GM19467 (cell line): ENCODE measurements around the gene ZNF92.
"Not testable (repeated sequence)": the region's sequence is repeated elsewhere in the genome, so short reads cannot be mapped to it uniquely, and the experiment has no call there.

Experiments
- ATAC-seq: cut with Tn5 transposase; IDR thresholded peaks from one replicate; pipeline ENCODE4 v1.9.1; 2021; ENCODE audit warnings: mild to moderate bottlenecking, moderate library complexity; ENCODE audit not compliant: unreplicated experiment

The ZNF92 gene

GRCh38 chr7:65373608-65374351, at the start of gene ZNF92:
Gene ZNF92, plus strand, starts transcription at chr7:65373855. Its CDS starts 143 bp downstream, at chr7:65373998.
- peak; percentile 99 for ATAC-seq

DNA sequence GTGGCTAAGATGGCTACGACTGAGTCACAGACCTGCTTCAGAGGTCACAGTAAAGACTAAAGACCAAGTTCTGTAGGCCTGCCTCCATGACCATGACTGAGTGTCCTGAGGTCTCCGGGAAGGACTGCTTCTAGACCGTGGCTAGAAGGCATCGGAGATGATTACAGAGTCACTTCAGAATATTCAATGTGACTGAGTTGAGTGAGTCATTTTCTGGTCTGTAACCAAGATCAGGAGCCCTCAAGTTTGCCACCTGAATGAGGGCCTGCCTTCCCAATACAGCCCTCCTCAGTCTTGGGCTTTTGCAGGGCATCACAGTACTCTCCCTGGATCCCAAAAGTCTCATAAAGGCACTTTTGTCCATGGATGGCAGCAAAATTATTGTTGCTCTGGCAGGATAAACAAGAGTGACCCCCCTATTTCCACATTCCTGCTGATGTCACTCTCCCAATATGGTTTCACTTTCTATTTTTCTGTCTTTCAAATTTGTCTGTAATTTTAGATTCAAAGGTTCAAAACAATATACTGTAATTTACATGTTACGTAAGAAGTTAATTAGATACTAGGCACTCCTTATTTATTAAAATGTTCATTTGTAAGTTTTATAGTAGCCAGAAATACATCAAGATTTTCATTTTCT, 47.7 kb upstream of the ZNF92 start:
- no peak for ATAC-seq

DNA sequence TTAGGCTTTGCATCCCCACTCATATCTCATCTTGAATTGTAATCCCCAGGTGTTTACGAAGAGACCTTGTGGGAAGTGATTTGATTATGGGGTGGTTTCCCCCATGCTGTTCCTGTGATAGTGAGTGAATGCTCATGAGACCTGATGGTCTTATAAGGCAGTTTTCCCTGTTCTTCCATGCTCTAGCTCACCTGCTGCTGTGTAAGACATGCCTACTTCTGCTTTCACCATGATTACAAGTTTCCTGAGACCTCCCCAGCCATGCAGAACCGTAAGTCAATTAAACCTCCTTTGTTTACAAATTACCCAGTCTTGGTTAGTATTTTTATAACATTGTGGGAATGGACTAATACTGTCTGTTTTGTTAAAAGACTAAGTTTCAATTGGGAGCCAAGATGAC, 35.3 kb upstream of the ZNF92 start:
- no peak for ATAC-seq

GRCh38 chr7:65339257-65339656, 34.4 kb upstream of the ZNF92 start:
- ATAC-seq = no peak

DNA sequence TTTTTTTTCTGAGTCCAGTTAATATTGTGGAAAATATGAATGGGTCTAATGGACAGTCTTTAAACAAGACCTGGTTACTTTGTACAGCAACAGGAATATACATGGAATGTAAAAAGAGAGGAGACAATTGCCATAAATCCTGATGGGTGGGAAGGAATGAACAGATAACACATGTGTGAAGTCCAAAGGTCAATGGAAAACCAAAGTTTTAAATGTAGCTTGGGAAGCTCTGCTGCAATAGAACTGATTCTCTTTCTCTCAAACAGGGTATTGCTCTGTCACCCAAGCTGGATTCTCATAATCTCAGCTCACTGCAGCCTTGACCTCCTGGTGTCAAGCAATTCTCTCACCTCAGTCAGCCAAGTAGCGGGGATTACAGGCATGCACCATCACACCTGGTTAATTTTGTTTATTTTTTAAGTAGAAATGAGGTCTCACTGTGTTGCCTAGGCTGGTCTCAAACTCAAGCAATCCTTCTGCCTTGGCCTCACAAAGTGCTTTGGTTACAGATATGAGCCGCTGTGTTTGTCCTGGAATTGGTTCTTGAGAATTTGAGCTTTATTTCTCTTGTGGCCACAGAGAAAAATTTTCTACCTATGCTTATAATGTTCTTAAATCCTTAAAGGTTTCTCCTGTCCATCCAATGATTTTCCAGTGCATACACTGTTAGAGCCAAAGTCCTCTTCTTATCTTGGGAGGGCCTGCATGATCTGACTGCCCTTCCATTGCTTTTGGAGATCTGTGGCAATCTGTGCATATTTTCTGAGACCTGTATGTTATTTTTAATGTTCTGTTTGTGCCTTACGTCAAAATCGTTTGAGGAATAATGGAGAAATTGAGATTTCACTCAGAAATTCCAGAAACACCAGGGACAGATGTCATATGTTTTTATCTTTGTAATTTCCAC, 30.7 kb upstream of the ZNF92 start:
- ATAC-seq = no peak

DNA sequence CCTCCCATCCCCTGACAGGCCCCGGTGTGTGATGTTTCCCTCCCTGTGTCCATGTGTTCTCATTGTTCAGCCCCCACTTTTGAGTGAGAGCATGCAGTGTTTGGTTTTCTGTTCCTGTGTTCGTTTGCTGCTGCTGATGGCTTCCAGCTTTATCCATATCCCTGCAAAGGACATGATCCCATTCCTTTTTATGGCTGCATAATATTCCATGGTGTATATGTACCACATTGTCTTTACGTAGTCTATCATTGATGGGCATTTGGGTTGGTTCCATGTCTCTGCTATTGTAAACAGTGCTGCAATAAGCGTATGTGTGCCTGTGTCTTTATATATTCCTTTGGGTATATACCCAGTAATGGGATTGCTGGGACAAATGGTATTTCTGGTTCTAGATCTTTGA, 29.1 kb upstream of the ZNF92 start:
- not testable (repeated sequence) for ATAC-seq

GRCh38 chr7:65354263-65354662, 19.4 kb upstream of the ZNF92 start:
- no peak for ATAC-seq

DNA sequence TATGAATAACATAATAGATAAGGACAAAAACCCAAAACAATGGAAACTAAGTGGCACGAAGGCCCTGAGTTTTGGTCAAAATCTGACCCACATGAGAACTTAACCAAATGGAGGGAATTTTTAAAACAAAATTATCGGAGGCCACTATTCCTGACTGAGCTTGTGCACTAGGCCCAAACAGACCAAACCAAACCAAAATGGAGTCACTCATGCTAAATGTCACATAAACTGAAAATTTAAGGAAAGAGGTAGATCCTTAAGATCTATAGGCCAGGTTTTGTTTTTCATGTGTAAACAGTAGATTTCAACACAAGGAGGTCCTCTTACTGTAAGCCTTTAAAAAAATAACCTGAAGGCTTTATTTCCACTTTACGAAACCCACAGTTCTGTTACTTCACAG, 3.8 kb upstream of the ZNF92 start:
- ATAC-seq = no peak

DNA sequence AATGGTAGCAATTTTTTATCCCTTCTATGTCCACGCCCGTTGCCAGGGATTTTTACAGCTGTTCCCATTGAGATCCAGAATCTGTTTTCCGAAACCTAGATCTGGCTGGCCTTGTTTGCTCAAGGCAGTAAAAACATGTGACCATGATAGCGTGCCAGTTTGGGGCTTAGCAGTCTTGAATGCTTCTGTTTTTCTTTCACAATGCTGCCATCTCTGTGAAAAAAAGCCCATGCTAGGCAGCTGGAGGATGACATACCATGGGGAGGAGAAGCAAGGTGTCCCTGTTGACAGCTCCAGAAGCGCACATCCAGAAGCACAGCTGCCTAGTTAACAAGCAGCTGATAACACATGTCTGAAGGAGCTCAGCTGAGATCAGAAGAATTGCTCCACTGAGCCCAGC, 2.2 kb upstream of the ZNF92 start:
- ATAC-seq = no peak

DNA sequence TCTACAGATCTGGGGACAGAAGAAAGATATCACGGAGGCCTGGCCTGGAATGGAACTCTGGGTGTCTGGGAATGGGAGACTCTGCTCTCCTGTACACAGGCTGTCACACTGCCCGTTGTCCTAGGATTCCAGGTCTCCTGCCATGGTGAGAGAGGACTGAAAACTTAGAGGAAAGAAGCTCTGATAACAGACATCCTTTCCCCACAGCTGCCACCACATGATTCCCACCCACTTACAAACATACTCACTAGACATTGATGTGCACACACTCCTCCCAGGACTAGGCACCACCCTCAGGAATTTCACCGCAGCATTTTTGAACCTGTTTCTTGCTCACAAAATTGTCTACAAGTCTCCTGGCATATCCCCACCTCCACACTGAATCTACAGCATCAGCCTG, 5.7 kb downstream of the ZNF92 start:
- no peak for ATAC-seq

DNA sequence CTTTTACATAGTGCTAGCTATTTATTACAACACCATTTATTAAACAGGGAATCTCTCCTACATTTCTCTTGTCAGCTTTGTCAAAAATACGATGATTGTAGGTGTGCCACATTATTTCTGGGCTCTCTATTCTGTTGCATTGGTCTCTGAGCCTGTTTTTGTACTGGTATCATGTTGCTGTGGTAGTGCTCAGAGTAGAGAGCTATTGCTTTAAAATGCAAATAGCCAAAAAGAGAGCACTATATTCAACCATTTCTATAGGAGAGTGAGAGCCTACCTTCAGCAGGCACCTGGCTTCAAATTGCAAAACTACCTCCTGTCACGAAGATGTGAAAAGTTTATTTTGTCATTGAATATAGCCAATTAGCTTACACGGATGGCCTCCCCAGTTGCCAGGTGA, 8.1 kb downstream of the ZNF92 start:
- no peak for ATAC-seq

GRCh38 chr7:65382452-65382851, 8.8 kb downstream of the ZNF92 start:
- no peak for ATAC-seq

GRCh38 chr7:65387891-65388290, 14.2 kb downstream of the ZNF92 start:
- ATAC-seq = no peak

DNA sequence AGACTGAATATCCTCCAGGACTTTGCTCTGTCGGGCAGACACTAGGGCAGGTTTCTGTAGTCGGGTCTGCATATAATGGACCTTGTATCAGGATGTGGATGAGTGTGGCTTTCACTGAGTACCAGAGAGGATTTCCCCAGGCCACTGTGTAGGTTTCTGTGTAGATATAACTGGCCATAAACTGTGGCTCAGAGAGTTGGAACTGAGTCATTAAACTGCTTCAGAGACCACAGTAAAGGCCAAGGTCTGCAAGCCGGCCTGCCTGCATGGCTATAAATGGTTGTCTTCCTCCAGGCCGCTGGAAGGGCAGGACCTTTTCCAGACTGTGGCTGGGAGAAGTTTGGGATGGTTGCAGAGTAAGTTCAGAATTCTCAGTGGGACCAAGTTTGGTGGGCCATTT, 16.9 kb downstream of the ZNF92 start:
- peak; percentile 63 for ATAC-seq

GRCh38 chr7:65397730-65398142, 24.1 kb downstream of the ZNF92 start:
- ATAC-seq = no peak

GRCh38 chr7:65398671-65399070, 25.0 kb downstream of the ZNF92 start:
- ATAC-seq = not testable (repeated sequence)

DNA sequence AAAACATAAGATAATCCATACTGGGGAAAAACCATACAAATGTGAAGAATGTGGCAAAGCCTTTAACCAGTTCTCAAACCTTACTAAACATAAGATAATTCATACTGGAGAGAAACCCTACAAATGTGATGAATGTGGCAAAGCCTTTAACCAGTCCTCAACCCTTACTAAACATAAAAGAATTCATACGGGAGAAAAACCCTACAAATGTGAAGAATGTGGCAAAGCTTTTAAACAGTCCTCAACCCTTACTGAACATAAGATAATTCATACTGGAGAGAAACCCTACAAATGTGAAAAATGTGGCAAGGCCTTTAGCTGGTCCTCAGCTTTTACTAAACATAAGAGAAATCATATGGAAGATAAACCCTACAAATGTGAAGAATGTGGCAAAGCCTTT, 25.4 kb downstream of the ZNF92 start:
- not testable (repeated sequence) for ATAC-seq

DNA sequence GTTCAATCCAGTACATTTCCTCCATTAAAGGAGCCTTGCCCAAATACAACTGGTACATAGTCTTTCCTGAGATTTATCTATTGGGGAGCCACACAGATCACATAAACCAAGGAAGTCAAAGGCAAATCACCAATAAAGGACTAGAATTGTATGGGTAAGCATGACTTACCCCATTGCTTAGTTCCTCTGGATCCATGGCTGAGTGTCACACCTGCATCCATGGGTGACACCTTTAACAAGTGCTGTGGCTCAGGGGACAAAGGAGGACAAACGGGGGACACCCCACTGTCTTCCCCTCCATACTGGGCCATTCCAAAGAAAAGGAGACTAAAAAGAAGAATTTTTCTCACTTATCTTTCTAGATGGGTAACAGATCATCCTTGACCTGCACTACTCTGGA, 30.4 kb downstream of the ZNF92 start:
- ATAC-seq = no peak

- not testable (repeated sequence) for ATAC-seq
Measured at GRCh38 chr7:65406706-65407105, 33.1 kb downstream of the ZNF92 start.

- ATAC-seq = no peak
Measured at GRCh38 chr7:65409363-65409762, 35.7 kb downstream of the ZNF92 start.

GRCh38 chr7:65411249-65411648, 37.6 kb downstream of the ZNF92 start:
- ATAC-seq = no peak

- no peak for ATAC-seq
Measured at GRCh38 chr7:65422670-65423069, 49.0 kb downstream of the ZNF92 start.
